HG03280 (cell line): ENCODE measurements around the gene ARHGAP9.
A peak's percentile ranks its signal among the peaks of the same experiment; 100 is the strongest.

Experiments
- ATAC-seq: cut with Tn5 transposase; IDR thresholded peaks from one replicate; pipeline ENCODE4 v1.9.1; 2021; ENCODE audit warnings: mild to moderate bottlenecking, moderate library complexity; ENCODE audit not compliant: unreplicated experiment

The ARHGAP9 gene

GRCh38 chr12:57479376-57480115 is at the start of gene ARHGAP9:
TSS of gene ARHGAP9 (minus strand) at chr12:57479866. CDS start at chr12:57479406, 460 bp downstream.
- ATAC-seq, result no peak

- ATAC-seq, result no peak
These were observed 49.3 kb upstream of the ARHGAP9 start for GRCh38 chr12:57528831-57529555.

- no peak for ATAC-seq
These were observed 48.5 kb upstream of the ARHGAP9 start for GRCh38 chr12:57528176-57528575.

GRCh38 chr12:57527184-57527583 is 47.5 kb upstream of the ARHGAP9 start:
- ATAC-seq, result no peak

GRCh38 chr12:57526477-57527126 is 46.9 kb upstream of the ARHGAP9 start:
- ATAC-seq, result no peak

GRCh38 chr12:57525615-57526383 is 46.1 kb upstream of the ARHGAP9 start:
- no peak for ATAC-seq

- no peak for ATAC-seq
These were observed 45.3 kb upstream of the ARHGAP9 start for GRCh38 chr12:57524814-57525614.

GRCh38 chr12:57523706-57524614 is 44.3 kb upstream of the ARHGAP9 start:
- ATAC-seq, result no peak

GRCh38 chr12:57522887-57523705 is 43.4 kb upstream of the ARHGAP9 start:
- ATAC-seq, result no peak

- peak; percentile 44 for ATAC-seq
These were observed 42.6 kb upstream of the ARHGAP9 start, which contains the start of gene MBD6 for GRCh38 chr12:57522011-57522886. TSS of gene MBD6 (plus strand) at chr12:57522824. CDS start at chr12:57524304, 1,480 bp downstream.

- ATAC-seq, result no peak
These were observed 41.9 kb upstream of the ARHGAP9 start for GRCh38 chr12:57521525-57522010.

GRCh38 chr12:57520053-57520818 is 40.6 kb upstream of the ARHGAP9 start, which contains the start of gene DDIT3:
TSS of gene DDIT3 (minus strand) at chr12:57520514. CDS start at chr12:57517406, 3,108 bp downstream.
- peak; percentile 63 for ATAC-seq

- peak; percentile 2 for ATAC-seq
These were observed 40.1 kb upstream of the ARHGAP9 start for GRCh38 chr12:57519796-57520052.

GRCh38 chr12:57518920-57519795 is 39.5 kb upstream of the ARHGAP9 start:
- no peak for ATAC-seq

GRCh38 chr12:57518176-57518919 is 38.7 kb upstream of the ARHGAP9 start:
- no peak for ATAC-seq
